Measurements from ENCODE around the gene CCDC88C. TPM values are rescaled to one million over a fixed set of nuclear protein-coding genes. Genes with fewer than 3 reads are reported as not detected.

CCDC88C gene
- total RNA-seq, 2 donors from 2014 or later: 4.0 to 4.4 TPM

- no peak for TF ChIP-seq CTCF (IDR thresholded peaks at IDR 0.05)
- DNase-seq (ENCODE audit: low spot score): no peak
- H3K4me1 ChIP-seq: peaks cover 0 to 44% of the 10 kb centered on the region in 2 donors
Measured at GRCh38 chr14:91369628-91370445, 47.8 kb downstream of the CCDC88C start.

GRCh38 chr14:91368776-91369416, 48.7 kb downstream of the CCDC88C start:
- no peak overlapping the region for H3K27ac ChIP-seq

More at GRCh38 chr14:91369628-91370445, 47.8 kb downstream of the CCDC88C start:
- Histone ChIP-seq H3K27ac (no peak overlapping the region), H3K9me3 (no peaks in the 10 kb centered on the region), H3K27me3 (no peaks in the 10 kb centered on the region), H3K36me3 (no peaks in the 10 kb centered on the region), H3K4me3 (no peak overlapping the region)

GRCh38 chr14:91367173-91368171, 50.1 kb downstream of the CCDC88C start:
- Histone ChIP-seq H3K36me3 (no peaks in the 10 kb centered on the region), H3K27me3 (no peaks in the 10 kb centered on the region), H3K9me3 (no peaks in the 10 kb centered on the region), H3K4me3 (no peak overlapping the region), H3K4me1 (peaks cover 0 to 28% of the 10 kb centered on the region in 2 donors), H3K27ac (no peak overlapping the region)
- TF ChIP-seq CTCF (IDR thresholded peaks at IDR 0.05): no peak
- no peak for DNase-seq (ENCODE audit: low spot score)

More at GRCh38 chr14:91368776-91369416, 48.7 kb downstream of the CCDC88C start:
- H3K9me3 ChIP-seq: no peaks in the 10 kb centered on the region
- no peak overlapping the region for H3K4me3 ChIP-seq
- peaks cover 0 to 40% of the 10 kb centered on the region in 2 donors for H3K4me1 ChIP-seq
- DNase-seq (ENCODE audit: low spot score): no peak
- no peaks in the 10 kb centered on the region for H3K36me3 ChIP-seq
- no peak for TF ChIP-seq CTCF (IDR thresholded peaks at IDR 0.05)
- no peaks in the 10 kb centered on the region for H3K27me3 ChIP-seq

GRCh38 chr14:91366749-91367148, 50.9 kb downstream of the CCDC88C start:
- no peak for DNase-seq (ENCODE audit: low spot score)
- Histone ChIP-seq H3K36me3 (no peaks in the 10 kb centered on the region), H3K4me3 (no peak overlapping the region), H3K27ac (no peak overlapping the region), H3K4me1 (peaks cover 0 to 22% of the 10 kb centered on the region in 2 donors), H3K9me3 (no peaks in the 10 kb centered on the region), H3K27me3 (no peaks in the 10 kb centered on the region)
- TF ChIP-seq CTCF (IDR thresholded peaks at IDR 0.05): no peak

- Histone ChIP-seq H3K27ac (no peak overlapping the region), H3K27me3 (no peaks in the 10 kb centered on the region), H3K4me1 (peaks cover 0 to 11% of the 10 kb centered on the region in 2 donors), H3K4me3 (no peak overlapping the region), H3K9me3 (no peaks in the 10 kb centered on the region), H3K36me3 (no peaks in the 10 kb centered on the region)
- TF ChIP-seq CTCF (IDR thresholded peaks at IDR 0.05): no peak
- DNase-seq (ENCODE audit: low spot score): no peak
Measured at GRCh38 chr14:91365552-91365951, 52.1 kb downstream of the CCDC88C start.

Data from right atrium auricular region (tissue), 2 donors.